B cell (primary cell): ENCODE measurements around the gene UPF1. TPM values are rescaled to one million over a fixed set of nuclear protein-coding genes. Genes with fewer than 3 reads are reported as not detected.
"Not testable (repeated sequence)": the region's sequence is repeated elsewhere in the genome, so short reads cannot be mapped to it uniquely, and the experiment has no call there.

Experiments
- ATAC-seq: fragments of 200-7000 bp; cut with Tn5 transposase; one replicate; pipeline ENCODE4 v1.10.0; 2021; ENCODE audit warnings: low read depth, mild to moderate bottlenecking, moderate number of reproducible peaks, moderate library complexity
- CTCF ChIA-PET: fragments of 350-600 bp; sonication (Branson Sonifier 250); formaldehyde crosslinking; loops from one replicate; lab custom pipeline; 2021; ENCODE audit warnings: antibody characterized with exemption, inconsistent platforms; lab: Charles Lee
- POLR2A ChIA-PET: fragments of 350-600 bp; sonication (Branson Sonifier 250); formaldehyde crosslinking; loops from one replicate; lab custom pipeline; 2021; ENCODE audit warnings: antibody characterized with exemption; lab: Charles Lee
- DNase-seq: peaks from one replicate; pipeline ENCODE4 v3.0.0; 2013
- H2AFZ ChIP-seq: 2 replicates; pipeline ENCODE4 v1.6.1; 2012; ENCODE audit warnings: mild to moderate bottlenecking, low read depth, low read length; ENCODE audit not compliant: insufficient read depth, poor library complexity, severe bottlenecking
- H3K27ac ChIP-seq, 2 donors: 1 replicate in 1 of 2; 2 replicates in 1 of 2; pipeline ENCODE4 v1.5.1; 2012 to 2013; ENCODE audit warnings: low read length in 2 of 2, mild to moderate bottlenecking in 2 of 2, moderate library complexity in 1 of 2
- H3K27me3 ChIP-seq, 4 experiments: fragments of 200-600 bp in 1 of 4; sonication (generic) in 1 of 4; replicated peaks in 1 of 4; 1 replicate in 2 of 4; 2 replicates in 2 of 4; pipeline versions ENCODE4 v1.6.1 to v1.7.0; 2013 to 2016; ENCODE audit warnings: low read length in 3 of 4, mild to moderate bottlenecking in 2 of 4, mixed read lengths in 1 of 4, moderate library complexity in 1 of 4; ENCODE audit not compliant: insufficient read depth in 4 of 4, control insufficient read depth in 3 of 4; ENCODE audit errors: control extremely low read depth in 1 of 4
- H3K36me3 ChIP-seq, 2 experiments: replicated peaks in 1 of 2; 1 replicate in 1 of 2; 2 replicates in 1 of 2; pipeline versions ENCODE4 v1.6.1 to v1.7.1; 2013; ENCODE audit warnings: low read length in 1 of 2; ENCODE audit not compliant: insufficient read depth in 2 of 2, control insufficient read depth in 1 of 2; ENCODE audit errors: control extremely low read depth in 1 of 2, extremely low read depth in 1 of 2
- H3K4me1 ChIP-seq, 2 donors: fragments of 200-600 bp in 1 of 2; sonication (generic) in 1 of 2; 1 replicate in 1 of 2; 2 replicates in 1 of 2; pipeline versions ENCODE4 v1.5.1 to v1.6.1; 2013 to 2017; ENCODE audit warnings: low read length in 2 of 2; ENCODE audit not compliant: control insufficient read depth in 2 of 2, insufficient read depth in 2 of 2
- H3K4me2 ChIP-seq: replicated peaks from 2 replicates; pipeline ENCODE3; 2012; ENCODE audit warnings: mild to moderate bottlenecking, low read depth, low read length; ENCODE audit not compliant: poor library complexity, severe bottlenecking
- H3K4me3 ChIP-seq, 5 experiments: fragments of 200-600 bp in 1 of 5; sonication (generic) in 1 of 5; 1 replicate in 3 of 5; 2 replicates in 2 of 5; pipeline versions ENCODE4 v1.5.1 to v1.7.0; 2011 to 2016; ENCODE audit warnings: low read length in 4 of 5, mild to moderate bottlenecking in 4 of 5, low read depth in 2 of 5, control low read depth in 1 of 5, moderate library complexity in 1 of 5; ENCODE audit not compliant: insufficient read depth in 1 of 5; ENCODE audit errors: control extremely low read depth in 1 of 5, extremely low read depth in 1 of 5
- H3K79me2 ChIP-seq: fragments of 200-600 bp; sonication (generic); one replicate; pipeline ENCODE4 v1.6.0; 2016; ENCODE audit warnings: low read length; ENCODE audit not compliant: control insufficient read depth, insufficient read depth
- H3K9ac ChIP-seq: fragments of 200-600 bp; sonication (generic); 2 replicates; pipeline ENCODE4 v1.6.1; 2017; ENCODE audit warnings: mild to moderate bottlenecking, low read length, moderate library complexity
- H3K9me3 ChIP-seq, 3 donors: one replicate each; pipeline versions ENCODE4 v1.6.1 to v1.7.1; 2013; ENCODE audit warnings: low read length in 2 of 3; ENCODE audit not compliant: control insufficient read depth in 2 of 3, insufficient read depth in 1 of 3; ENCODE audit errors: control extremely low read depth in 1 of 3
- H4K20me1 ChIP-seq: 2 replicates; pipeline ENCODE4 v1.6.0; 2012; ENCODE audit warnings: mild to moderate bottlenecking, low read length; ENCODE audit not compliant: insufficient read depth, control insufficient read depth, poor library complexity, severe bottlenecking
- H3K27ac Mint-ChIP-seq: one replicate; pipeline ENCODE4 v1.8.0; 2021; ENCODE audit warnings: mixed read lengths
- H3K27me3 Mint-ChIP-seq: one replicate; pipeline ENCODE4 v1.8.0; 2021; ENCODE audit warnings: mixed read lengths
- H3K4me1 Mint-ChIP-seq: one replicate; pipeline ENCODE4 v1.8.0; 2021; ENCODE audit warnings: mixed read lengths
- H3K4me3 Mint-ChIP-seq: one replicate; pipeline ENCODE4 v1.8.0; 2021; ENCODE audit warnings: mixed read lengths
- H3K9me3 Mint-ChIP-seq: one replicate; pipeline ENCODE4 v1.8.0; 2022; ENCODE audit warnings: mixed read lengths; ENCODE audit not compliant: insufficient read depth
- EZH2 ChIP-seq: IDR thresholded peaks from 2 replicates; pipeline ENCODE4 v1.6.1; 2012; ENCODE audit warnings: borderline replicate concordance, low read depth, mild to moderate bottlenecking, moderate library complexity, low read length; ENCODE audit not compliant: insufficient read depth, poor library complexity, severe bottlenecking
- WGBS: methylation state at CpG from one replicate; pipeline ENCODE4 v1.1.5; 2013; ENCODE audit warnings: missing lambda C conversion rate; ENCODE audit not compliant: insufficient coverage; 5-methylcytosine and 5-hydroxymethylcytosine counted together
- intact Hi-C: fragments of 100-400 bp; cut with micrococcal nuclease; formaldehyde crosslinking; loops from one replicate; pipeline ENCODE4 v1.10.0; 2022
- polyA plus RNA-seq: library from polyadenylated mRNA; depleted of rRNA; stranded (reverse); fragments of >200 nt; gene quantifications from 2 replicates; pipeline ENCODE4 v1.2.3, GENCODE V29; 2012
- total RNA-seq, 2 donors: library from RNA; stranded (reverse); fragments of 120-200 nt in 1 of 2; gene quantifications; 1 replicate in 1 of 2; 2 replicates in 1 of 2; pipeline versions ENCODE4 v1.2.3 to v1.2.4, GENCODE V29; 2013 to 2022
- TF ChIP-seq, protein P1 (sequence below): fragments of 200-600 bp; IDR thresholded peaks from one replicate; pipeline ENCODE4 v1.8.0; 2022; ENCODE audit warnings: antibody characterized with exemption, mild to moderate bottlenecking

Gene UPF1
- total and polyA plus RNA-seq, 2 donors (not counting 1 experiment from before 2014, with no cell fraction given), result 51.9 to 98.6 TPM

GRCh38 chr19:18900700-18901481 lies 69.1 kb downstream of the UPF1 start:
- Mint-ChIP-seq H3K4me3 (no peak overlapping the region), H3K27ac (no peak overlapping the region), H3K27me3 (peaks cover 16% of the 10 kb centered on the region), H3K9me3 (no peaks in the 10 kb centered on the region), H3K4me1 (peaks cover 11% of the 10 kb centered on the region)
- TF ChIP-seq, protein P1, sequence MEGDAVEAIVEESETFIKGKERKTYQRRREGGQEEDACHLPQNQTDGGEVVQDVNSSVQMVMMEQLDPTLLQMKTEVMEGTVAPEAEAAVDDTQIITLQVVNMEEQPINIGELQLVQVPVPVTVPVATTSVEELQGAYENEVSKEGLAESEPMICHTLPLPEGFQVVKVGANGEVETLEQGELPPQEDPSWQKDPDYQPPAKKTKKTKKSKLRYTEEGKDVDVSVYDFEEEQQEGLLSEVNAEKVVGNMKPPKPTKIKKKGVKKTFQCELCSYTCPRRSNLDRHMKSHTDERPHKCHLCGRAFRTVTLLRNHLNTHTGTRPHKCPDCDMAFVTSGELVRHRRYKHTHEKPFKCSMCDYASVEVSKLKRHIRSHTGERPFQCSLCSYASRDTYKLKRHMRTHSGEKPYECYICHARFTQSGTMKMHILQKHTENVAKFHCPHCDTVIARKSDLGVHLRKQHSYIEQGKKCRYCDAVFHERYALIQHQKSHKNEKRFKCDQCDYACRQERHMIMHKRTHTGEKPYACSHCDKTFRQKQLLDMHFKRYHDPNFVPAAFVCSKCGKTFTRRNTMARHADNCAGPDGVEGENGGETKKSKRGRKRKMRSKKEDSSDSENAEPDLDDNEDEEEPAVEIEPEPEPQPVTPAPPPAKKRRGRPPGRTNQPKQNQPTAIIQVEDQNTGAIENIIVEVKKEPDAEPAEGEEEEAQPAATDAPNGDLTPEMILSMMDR, result no peak
- no peak for TF ChIP-seq EZH2
- peaks cover 3 to 4% of the 10 kb centered on the region in 2 donors for H3K4me1 ChIP-seq
- peaks cover 1 to 56% of the 10 kb centered on the region in 2 experiments for H3K36me3 ChIP-seq
- H3K4me2 ChIP-seq, result no peak overlapping the region
- ChIA-PET CTCF (no interaction called here), POLR2A (no interaction called here)
- peaks cover 6% of the 10 kb centered on the region for H3K79me2 ChIP-seq
- intact Hi-C loops, result no loop called here
- no peak overlapping the region for H3K27ac ChIP-seq
- no peak overlapping the region for H3K9ac ChIP-seq
- H4K20me1 ChIP-seq, result peaks cover 36% of the 10 kb centered on the region
- 92% methylated on average over 17 of the region's 17 CpGs for WGBS
- H3K27me3 ChIP-seq, result peaks cover 0 to 5% (median 2%) of the 10 kb centered on the region in 4 experiments
- peaks cover 0 to 2% (median 0%) of the 10 kb centered on the region in 3 donors for H3K9me3 ChIP-seq
- no peak overlapping the region for H2AFZ ChIP-seq
- no peak for ATAC-seq
- H3K4me3 ChIP-seq, result no peak overlapping the region
- no peak for DNase-seq

DNA sequence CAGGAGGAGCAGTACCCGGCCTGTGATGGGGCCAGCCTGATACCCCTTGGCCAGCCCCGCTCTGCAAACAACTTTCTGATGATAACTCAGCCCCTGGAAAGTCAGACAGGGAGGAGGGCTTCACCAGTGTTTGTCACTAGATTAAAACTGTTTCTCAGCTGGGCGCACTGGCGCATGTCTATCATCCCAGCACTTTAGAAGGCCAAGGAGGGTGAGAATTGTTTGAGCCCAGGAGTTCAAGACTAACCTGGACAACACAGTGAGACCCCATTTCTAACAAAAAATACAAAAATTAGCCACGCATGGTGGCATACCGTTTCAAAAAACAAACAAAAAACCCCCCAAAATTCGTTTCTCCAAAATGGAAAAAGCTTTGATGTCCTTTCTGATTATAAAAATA lies 69.7 kb downstream of the UPF1 start:
- 100% methylated on average over 2 of the region's 7 CpGs for WGBS
- no peak overlapping the region for H3K4me3 ChIP-seq
- Mint-ChIP-seq H3K27me3 (peaks cover 13% of the 10 kb centered on the region), H3K4me1 (peaks cover 9% of the 10 kb centered on the region), H3K9me3 (no peaks in the 10 kb centered on the region), H3K27ac (no peak overlapping the region), H3K4me3 (no peak overlapping the region)
- POLR2A ChIA-PET, result no interaction called here
- CTCF ChIA-PET, result no interaction called here
- no peak for DNase-seq
- peaks cover 1 to 62% of the 10 kb centered on the region in 2 experiments for H3K36me3 ChIP-seq
- ATAC-seq, result no peak
- H4K20me1 ChIP-seq, result peaks cover 42% of the 10 kb centered on the region
- peaks cover 0 to 2% (median 0%) of the 10 kb centered on the region in 3 donors for H3K9me3 ChIP-seq
- H3K79me2 ChIP-seq, result peaks cover 6% of the 10 kb centered on the region
- no peak overlapping the region for H3K27ac ChIP-seq
- no peak for TF ChIP-seq EZH2
- TF ChIP-seq, protein P1, result no peak
- peaks cover 0 to 3% (median 2%) of the 10 kb centered on the region in 4 experiments for H3K27me3 ChIP-seq
- no peak overlapping the region for H3K9ac ChIP-seq
- intact Hi-C loops, result no loop called here
- no peak overlapping the region for H3K4me2 ChIP-seq
- H3K4me1 ChIP-seq, result peaks cover 2% of the 10 kb centered on the region in 2 donors
- no peak overlapping the region for H2AFZ ChIP-seq

DNA sequence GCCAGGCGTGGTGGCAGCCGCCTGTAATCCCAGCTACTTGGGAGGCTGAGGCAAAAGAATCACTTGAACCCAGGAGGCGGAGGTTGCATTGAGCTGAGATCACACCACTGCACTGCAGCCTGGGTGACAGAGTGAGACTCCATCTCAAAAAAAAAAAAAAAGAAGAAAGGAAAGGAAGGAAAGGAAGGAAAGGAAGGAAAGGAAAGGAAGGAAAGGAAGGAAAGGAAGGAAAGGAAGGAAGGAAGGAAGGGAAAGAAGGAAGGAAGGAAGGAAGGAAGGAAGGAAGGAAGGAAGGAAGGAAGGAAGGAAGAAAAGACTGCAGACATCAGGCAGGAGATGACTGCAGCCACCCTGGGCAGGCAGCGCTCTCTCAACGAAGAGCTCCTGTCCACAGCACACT lies 70.8 kb downstream of the UPF1 start:
- H3K27me3 ChIP-seq, H3K4me1 ChIP-seq, intact Hi-C loops, H3K9ac ChIP-seq, CTCF ChIA-PET, H3K79me2 ChIP-seq, H3K4me3 ChIP-seq, H3K9me3 ChIP-seq, H3K27ac ChIP-seq, H2AFZ ChIP-seq, DNase-seq, H3K27me3 Mint-ChIP-seq, H3K4me1 Mint-ChIP-seq, H3K9me3 Mint-ChIP-seq, POLR2A ChIA-PET, H3K4me2 ChIP-seq, ATAC-seq, H3K4me3 Mint-ChIP-seq, H3K27ac Mint-ChIP-seq: not testable (repeated sequence)
- peaks cover 52% of the 10 kb centered on the region for H4K20me1 ChIP-seq
- WGBS, result 100% methylated on average over 2 of the region's 5 CpGs
- H3K36me3 ChIP-seq, result peaks cover 1 to 67% of the 10 kb centered on the region in 2 experiments
